GM21515 (cell line): ENCODE measurements around the gene CADM4.
"Not testable (repeated sequence)": the region's sequence is repeated elsewhere in the genome, so short reads cannot be mapped to it uniquely, and the experiment has no call there.

ENCODE experiments used
- ATAC-seq: cut with Tn5 transposase; IDR thresholded peaks from one replicate; pipeline ENCODE4 v1.9.1; 2021; ENCODE audit not compliant: unreplicated experiment

CADM4 gene

DNA sequence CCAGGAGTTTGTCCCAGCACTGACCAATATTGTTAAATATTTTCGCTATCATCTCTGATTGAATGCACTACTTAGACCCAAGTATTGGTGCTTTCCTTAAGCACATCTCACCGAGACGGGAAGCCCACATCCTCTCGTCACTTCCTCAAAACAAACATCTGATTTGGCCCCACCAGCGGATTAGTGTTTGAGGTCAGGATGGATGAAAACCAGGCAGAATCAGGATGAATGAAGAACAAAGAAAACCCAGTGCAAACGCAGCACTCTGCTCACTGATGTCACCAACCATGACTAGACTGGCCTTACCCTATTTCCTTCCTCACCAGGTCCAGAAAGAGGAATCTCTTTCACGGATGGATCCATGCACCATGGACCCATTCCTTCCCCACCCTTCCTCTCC lies 24.4 kb upstream of the CADM4 start:
- no peak for ATAC-seq

GRCh38 chr19:43662487-43662886 lies 22.8 kb upstream of the CADM4 start:
- ATAC-seq = no peak

DNA sequence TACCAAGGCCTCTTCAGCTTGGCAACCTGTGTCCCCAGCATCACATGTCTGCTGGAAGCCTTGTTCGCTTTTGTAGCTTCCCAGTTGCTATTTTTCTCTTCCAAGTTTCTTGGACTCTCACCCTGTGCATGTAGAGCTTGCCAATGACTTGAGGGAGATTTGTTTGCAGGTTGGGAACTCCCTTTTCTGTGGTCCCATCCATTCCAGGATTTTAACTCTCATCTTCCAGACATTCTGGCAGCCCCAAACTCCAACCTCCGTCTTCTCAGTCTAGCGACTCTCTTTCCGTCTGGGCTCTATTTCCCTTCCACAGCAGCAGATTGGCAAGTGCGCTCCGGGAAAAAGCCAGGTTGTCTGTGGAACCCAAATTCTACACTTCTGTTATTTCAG lies 21.3 kb upstream of the CADM4 start:
- ATAC-seq = no peak

DNA sequence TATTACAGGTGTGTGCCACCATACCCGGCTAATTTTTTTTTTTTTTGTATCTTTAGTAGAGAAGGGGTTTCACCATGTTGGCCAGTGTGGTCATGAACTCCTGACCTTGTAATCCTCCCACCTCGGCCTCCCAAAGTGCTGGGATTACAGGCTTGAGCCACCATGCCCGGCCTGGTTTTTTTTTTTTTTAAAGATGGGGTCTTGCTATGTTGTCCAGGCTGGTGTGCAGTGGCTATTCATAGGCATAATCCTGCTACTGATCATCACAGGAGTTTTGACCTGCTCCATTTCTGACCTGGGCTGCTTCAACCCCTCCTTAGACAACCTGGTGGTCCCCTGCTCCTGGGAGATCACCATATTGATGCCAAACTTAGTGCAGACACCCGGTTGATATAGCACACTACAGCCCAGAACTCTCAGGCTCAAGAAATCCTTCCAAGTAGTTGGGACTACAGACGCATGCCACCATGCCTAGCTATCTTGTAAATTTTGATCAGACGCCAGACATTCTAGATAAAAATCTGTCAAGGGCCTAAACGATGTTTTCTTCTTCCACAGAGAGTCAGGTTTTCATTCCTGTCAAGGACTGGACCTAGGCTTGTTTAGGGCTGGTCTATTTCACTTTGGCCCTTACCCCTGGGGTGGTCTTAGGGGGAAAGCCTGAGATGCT lies 20.8 kb upstream of the CADM4 start:
- ATAC-seq = no peak

- ATAC-seq = no peak
These were observed 18.8 kb upstream of the CADM4 start for GRCh38 chr19:43658494-43658893.

DNA sequence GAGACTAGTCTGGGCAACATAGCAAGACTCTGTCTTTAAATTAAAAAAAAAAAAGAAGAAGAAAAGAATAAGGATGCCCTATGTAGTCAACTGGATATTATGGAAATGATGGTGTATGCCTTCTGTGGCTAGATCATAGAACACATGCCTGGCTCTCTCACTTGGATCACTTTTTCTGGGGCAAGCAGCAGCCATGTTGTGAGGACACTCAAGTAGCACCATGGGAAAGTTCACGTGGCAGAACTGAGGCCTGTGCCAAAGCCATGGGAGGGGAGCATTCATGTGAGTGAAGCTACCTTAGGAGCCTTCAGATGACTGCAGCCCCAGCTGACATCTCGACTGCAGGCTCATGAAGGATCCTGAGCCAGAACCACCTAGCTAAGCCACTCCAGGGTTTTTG lies 18.4 kb upstream of the CADM4 start:
- no peak for ATAC-seq

GRCh38 chr19:43656436-43656835 lies 16.8 kb upstream of the CADM4 start:
- ATAC-seq = no peak

- ATAC-seq = no peak
These were observed 12.9 kb upstream of the CADM4 start for GRCh38 chr19:43652546-43652874.

- no peak for ATAC-seq
These were observed 12.3 kb upstream of the CADM4 start for GRCh38 chr19:43651758-43652545.

DNA sequence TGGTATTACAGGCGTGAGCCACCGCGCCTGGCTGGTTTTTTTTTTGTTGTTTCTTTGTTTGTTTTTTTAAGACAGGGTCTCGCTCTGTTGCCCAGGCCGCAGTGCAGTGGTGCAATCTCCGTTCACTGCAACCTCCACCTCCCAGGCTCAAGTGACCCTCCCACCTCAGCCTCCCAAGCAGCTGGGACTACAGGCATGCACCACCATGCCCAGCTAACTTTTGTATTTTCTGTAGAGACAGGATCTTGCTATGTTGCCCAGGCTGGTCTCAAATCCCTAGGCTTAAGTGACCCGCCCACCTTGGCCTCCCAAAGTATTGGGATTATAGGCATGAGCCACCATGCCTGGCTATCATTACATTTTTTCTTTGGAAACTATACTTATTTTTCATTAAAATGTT lies 10.6 kb upstream of the CADM4 start:
- not testable (repeated sequence) for ATAC-seq

DNA sequence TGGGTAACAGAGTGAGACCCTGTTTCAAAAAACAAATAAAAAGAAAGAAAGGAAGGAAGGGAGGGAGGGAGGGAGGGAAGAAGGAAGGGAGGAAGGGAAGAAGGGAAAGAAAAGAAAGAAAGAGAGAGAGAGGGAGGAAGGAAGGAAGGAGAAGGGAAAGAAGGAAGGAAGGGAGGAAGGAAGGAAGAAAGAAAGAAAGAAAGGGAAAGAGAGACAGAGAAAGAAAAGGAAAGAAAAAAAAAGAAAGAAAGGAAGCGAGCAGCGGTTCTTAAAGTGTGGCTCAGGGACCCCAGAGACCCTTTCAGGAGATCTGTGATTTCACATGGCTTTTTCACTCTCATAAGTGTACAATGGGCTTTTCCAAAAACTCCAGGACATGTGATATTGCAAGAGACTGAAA lies 9.9 kb upstream of the CADM4 start:
- no peak for ATAC-seq

DNA sequence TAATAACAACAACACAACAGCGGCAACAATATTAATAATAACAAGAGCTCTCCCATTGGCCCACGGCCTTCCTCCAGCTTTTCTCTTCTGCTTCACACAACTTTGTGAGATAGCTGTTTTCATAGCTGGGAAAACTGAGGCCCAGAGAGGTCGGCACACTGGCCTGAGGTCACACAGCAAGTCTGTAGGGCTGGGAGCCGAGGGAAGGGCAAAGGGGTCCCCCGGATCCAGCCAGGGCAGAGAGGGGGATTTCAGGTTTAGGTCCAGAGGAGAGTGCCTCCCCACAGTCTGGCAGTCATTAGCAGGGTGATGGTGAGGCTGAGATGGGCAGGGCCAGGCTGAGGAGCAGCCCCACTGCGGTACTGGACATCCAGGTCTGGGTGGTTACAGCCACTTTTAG lies 9.0 kb upstream of the CADM4 start:
- ATAC-seq = no peak

DNA sequence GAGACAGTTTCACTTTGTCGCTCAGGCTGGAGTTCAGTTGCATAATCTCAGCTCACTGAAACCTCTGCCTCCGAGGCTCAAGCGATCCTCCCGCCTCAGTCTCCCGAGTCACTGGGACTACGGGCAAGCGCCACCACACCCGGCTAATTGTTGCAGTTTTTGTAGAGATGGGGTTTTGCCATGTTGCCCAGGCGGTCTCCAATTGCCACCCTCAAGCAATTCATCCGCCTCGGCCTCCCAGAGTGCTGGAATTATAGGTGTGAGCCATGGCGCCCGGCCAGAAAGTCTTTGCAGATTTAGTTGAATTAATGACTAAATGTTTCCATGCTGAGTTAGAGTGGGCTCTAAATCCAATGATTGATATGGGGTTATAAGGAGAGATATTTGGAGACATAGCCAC lies 4.5 kb upstream of the CADM4 start:
- ATAC-seq = no peak

DNA sequence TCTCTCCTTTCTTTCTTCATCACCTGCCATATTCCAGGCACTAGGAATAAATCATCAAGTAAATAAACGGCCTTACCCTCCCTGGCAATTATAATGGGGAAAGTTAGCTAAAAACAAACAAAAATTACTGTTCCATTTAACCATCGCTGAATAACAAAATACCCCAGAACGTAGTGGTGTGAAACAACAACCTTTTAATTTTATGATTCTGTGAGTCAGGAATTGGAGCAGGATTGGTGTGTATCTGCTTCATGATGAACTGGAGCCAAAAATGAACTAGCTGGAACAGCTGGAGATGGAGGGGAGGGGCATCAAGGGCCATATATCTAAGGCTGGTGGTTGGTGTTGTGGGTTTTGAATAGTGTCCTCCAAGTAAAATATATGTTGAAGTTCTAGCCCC lies 3.7 kb upstream of the CADM4 start:
- ATAC-seq = no peak

- no peak for ATAC-seq
These were observed 2.9 kb upstream of the CADM4 start for GRCh38 chr19:43642531-43642930.

GRCh38 chr19:43641333-43641732 lies 1.7 kb upstream of the CADM4 start:
- ATAC-seq = no peak

DNA sequence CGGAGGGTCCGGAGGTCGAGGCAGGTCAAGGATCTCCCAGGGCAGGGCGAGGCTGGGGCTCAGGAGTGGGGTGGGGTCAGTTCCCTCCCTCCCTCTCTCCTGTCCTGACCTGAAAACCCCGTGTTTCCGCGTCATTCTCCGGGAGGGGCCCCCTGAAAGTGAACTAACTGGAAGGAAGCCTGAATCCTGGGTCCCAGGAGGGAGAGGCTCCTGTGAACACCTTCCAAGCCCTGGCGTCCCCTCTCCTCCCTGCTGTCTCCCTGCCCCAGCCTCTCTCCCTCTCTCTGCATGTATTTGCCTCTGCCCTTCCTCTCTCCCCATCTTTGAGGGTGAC lies 741 bp upstream of the CADM4 start:
- no peak for ATAC-seq

DNA sequence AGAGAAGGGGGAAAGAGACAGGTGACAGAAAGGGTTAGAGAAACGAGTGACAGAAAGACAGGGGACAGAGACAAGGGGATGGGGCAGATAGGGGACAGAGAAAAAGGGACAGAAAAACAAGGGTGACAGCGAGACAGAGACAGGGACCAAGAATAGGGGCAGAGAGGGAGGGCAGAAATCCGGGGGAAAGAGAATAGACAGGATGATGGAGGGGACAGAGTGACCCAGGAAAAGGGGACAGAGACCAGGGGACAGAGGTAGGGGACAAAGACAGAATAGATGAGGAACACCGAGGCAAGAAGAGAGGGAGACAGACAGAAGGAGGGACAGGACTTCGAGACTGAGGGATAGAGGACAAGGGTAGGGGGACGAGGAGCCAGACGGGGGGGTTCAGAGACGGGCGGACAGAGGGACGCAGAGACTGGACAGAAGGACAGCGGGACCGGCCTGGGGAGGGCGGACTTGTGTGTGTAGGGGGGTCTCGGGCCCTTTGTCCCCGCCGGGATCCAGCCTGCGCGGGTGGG lies 593 bp downstream of the CADM4 start:
- no peak for ATAC-seq

GRCh38 chr19:43638214-43638994 lies 1.2 kb downstream of the CADM4 start:
- ATAC-seq = no peak

GRCh38 chr19:43636121-43636683 lies 3.4 kb downstream of the CADM4 start:
- ATAC-seq = no peak

GRCh38 chr19:43635561-43635940 lies 4.1 kb downstream of the CADM4 start:
- ATAC-seq = not testable (repeated sequence)
